Stomach (tissue), 9 donors: Measurements from ENCODE around the gene TC2N. TPM values are rescaled to one million over a fixed set of nuclear protein-coding genes. Genes with fewer than 3 reads are reported as not detected.

Experiments used
- DNase-seq, 2 donors: peaks; one replicate each; pipeline versions ENCODE4 v3.0.0 to v3.0.0-alpha.2; 2013 to 2019
- H3K27ac ChIP-seq, 5 donors: fragments of 200-600 bp in 4 of 5; sonication (generic) in 4 of 5; one replicate each; pipeline ENCODE4 v1.5.1; 2013 to 2019; ENCODE audit warnings: mild to moderate bottlenecking in 1 of 5, moderate library complexity in 1 of 5
- H3K27me3 ChIP-seq, 3 donors: fragments of 200-600 bp; sonication (generic); one replicate each; pipeline ENCODE4 v1.5.1; 2017 to 2019; ENCODE audit warnings: mixed run types in 1 of 3
- H3K36me3 ChIP-seq, 4 donors: fragments of 200-600 bp; sonication (generic); 1 replicate in 3 of 4; 2 replicates in 1 of 4; pipeline ENCODE4 v1.5.1; 2016 to 2019
- H3K4me1 ChIP-seq, 4 donors: fragments of 200-600 bp; sonication (generic); one replicate each; pipeline ENCODE4 v1.5.1; 2016 to 2019
- H3K4me3 ChIP-seq, 4 donors: fragments of 200-600 bp; sonication (generic) in 3 of 4; one replicate each; pipeline ENCODE4 v1.5.1; 2016 to 2019; ENCODE audit warnings: mild to moderate bottlenecking in 1 of 4
- H3K9me3 ChIP-seq, 4 donors: fragments of 200-600 bp; sonication (generic); one replicate each; pipeline ENCODE4 v1.5.1; 2016 to 2019
- EP300 ChIP-seq: sonication (generic); formaldehyde crosslinking; IDR thresholded peaks from one replicate; pipeline ENCODE4 v1.6.1; 2017; ENCODE audit warnings: antibody characterized with exemption
- POLR2A ChIP-seq, 4 donors: fragments of 450-650 bp; IDR thresholded peaks; one replicate each; pipeline ENCODE4 v1.6.1; 2016; ENCODE audit warnings: antibody characterized with exemption in 4 of 4, control low read depth in 2 of 4, mild to moderate bottlenecking in 1 of 4, moderate library complexity in 1 of 4
- POLR2AphosphoS5 ChIP-seq, 3 donors: sonication (generic); formaldehyde crosslinking; IDR thresholded peaks; one replicate each; pipeline ENCODE4 v1.6.1; 2016; ENCODE audit warnings: antibody characterized with exemption in 3 of 3
- WGBS, 5 donors: extraction: QIAGEN DNeasy Blood & Tissue Kit in 3 of 5; methylation state at CpG; one replicate each; pipeline versions ENCODE4 v1.1.5 to v1.1.7; 2013 to 2018; 5-methylcytosine and 5-hydroxymethylcytosine counted together
- intact Hi-C: fragments of 100-400 bp; cut with DNase I; formaldehyde crosslinking; loops from one replicate; pipeline ENCODE4 v1.15.1; 2023; ENCODE audit warnings: low total_unique reads
- polyA plus RNA-seq, 3 donors: library from polyadenylated mRNA; stranded (reverse); fragments of 200-250 nt; gene quantifications; one replicate each; pipeline ENCODE4 v1.2.3, GENCODE V29; 2013
- total RNA-seq, 5 donors: library from RNA; depleted of rRNA; stranded (reverse); fragments of >200 nt; gene quantifications; one replicate each; pipeline versions ENCODE4 v1.1.0 to v1.2.3, GENCODE V29; 2014 to 2016
- TF ChIP-seq, protein P1 (sequence below), 7 experiments: fragments of 450-650 bp in 4 of 7; fragments of 200-600 bp in 3 of 7; sonication (generic) in 3 of 7; IDR thresholded peaks; one replicate each; pipeline ENCODE4 v1.5.1; 2016 to 2019; ENCODE audit warnings: antibody characterized with exemption in 7 of 7, control low read depth in 2 of 7, mild to moderate bottlenecking in 1 of 7
- donor health status: healthy with polysubstance abuse.
- donor health status: Bipolar disorder and iron deficiency.
- donor health status: healthy.

The TC2N gene
- total and polyA plus RNA-seq, 8 donors = 15.6 to 162 (median 70.1) TPM

DNA sequence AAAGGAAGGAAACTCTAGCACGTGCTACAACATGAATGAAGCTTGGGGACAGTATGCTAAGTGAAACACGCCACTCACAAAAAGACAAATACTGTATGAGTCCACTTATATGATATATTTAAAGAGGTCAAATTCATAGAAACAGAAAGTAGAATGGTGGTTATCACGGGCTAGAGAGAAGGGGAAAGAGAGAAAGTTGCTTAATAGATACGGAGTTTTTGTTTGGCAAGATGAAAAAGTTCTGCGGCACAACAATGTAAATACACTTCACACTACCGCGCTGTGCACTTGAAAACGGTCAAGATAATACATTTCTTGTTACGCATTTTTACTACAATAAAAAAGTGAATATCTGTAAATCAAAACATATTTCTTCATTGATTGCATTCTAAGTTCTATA lies 42.9 kb upstream of the TC2N start:
- WGBS, 5 donors = 48 to 69% (median 59%) methylated on average over 9 of the region's 9 CpGs
- TF ChIP-seq, protein P1, sequence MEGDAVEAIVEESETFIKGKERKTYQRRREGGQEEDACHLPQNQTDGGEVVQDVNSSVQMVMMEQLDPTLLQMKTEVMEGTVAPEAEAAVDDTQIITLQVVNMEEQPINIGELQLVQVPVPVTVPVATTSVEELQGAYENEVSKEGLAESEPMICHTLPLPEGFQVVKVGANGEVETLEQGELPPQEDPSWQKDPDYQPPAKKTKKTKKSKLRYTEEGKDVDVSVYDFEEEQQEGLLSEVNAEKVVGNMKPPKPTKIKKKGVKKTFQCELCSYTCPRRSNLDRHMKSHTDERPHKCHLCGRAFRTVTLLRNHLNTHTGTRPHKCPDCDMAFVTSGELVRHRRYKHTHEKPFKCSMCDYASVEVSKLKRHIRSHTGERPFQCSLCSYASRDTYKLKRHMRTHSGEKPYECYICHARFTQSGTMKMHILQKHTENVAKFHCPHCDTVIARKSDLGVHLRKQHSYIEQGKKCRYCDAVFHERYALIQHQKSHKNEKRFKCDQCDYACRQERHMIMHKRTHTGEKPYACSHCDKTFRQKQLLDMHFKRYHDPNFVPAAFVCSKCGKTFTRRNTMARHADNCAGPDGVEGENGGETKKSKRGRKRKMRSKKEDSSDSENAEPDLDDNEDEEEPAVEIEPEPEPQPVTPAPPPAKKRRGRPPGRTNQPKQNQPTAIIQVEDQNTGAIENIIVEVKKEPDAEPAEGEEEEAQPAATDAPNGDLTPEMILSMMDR (IDR thresholded peaks at IDR 0.05) = no peak
- TF ChIP-seq POLR2AphosphoS5 (IDR thresholded peaks at IDR 0.05) = no peak
- Histone ChIP-seq H3K27me3 (no peaks in the 10 kb centered on the region), H3K4me3 (no peak overlapping the region), H3K36me3 (no peaks in the 10 kb centered on the region), H3K9me3 (no peaks in the 10 kb centered on the region), H3K4me1 (peaks cover 0 to 35% (median 16%) of the 10 kb centered on the region in 4 donors), H3K27ac (no peak overlapping the region)
- no peak for DNase-seq
- intact Hi-C loops = loop anchor here (10.0 kb wide), 1 partner anchor 255 kb away; no protein-coding TSS in a partner anchor

DNA sequence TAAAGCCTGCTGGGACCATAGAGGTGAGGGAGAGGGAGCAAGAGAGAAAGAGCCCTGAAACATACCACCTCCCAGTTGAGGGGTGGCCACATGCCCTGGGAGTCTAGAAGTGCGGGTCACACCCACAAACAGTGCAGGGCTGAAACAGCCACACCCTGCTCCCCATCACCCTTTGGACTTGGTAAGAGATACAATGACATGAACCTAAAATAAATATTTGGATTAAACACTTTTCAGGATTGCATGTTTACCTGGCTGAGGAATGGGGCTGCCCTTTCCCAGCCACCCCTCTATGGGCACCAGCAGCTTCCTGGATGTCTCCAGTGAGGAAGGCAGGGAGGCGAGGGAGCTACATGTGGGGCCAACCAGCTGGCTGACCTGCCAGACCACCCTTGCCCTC lies 39.0 kb upstream of the TC2N start:
- Histone ChIP-seq H3K9me3 (no peaks in the 10 kb centered on the region), H3K27ac (peak overlapping the region in 1 of 5 donors; percentile 44), H3K4me1 (peaks cover 7 to 52% (median 25%) of the 10 kb centered on the region in 4 donors), H3K4me3 (no peak overlapping the region), H3K36me3 (no peaks in the 10 kb centered on the region), H3K27me3 (no peaks in the 10 kb centered on the region)
- intact Hi-C loops = no loop called here
- 58 to 71% (median 65%) methylated on average over 2 of the region's 2 CpGs for WGBS, 5 donors
- peak in 1 of 3 donors; percentile 8 for TF ChIP-seq POLR2AphosphoS5 (IDR thresholded peaks at IDR 0.05)
- TF ChIP-seq, protein P1 (IDR thresholded peaks at IDR 0.05) = no peak
- DNase-seq = peak; percentile 14 to 38

DNA sequence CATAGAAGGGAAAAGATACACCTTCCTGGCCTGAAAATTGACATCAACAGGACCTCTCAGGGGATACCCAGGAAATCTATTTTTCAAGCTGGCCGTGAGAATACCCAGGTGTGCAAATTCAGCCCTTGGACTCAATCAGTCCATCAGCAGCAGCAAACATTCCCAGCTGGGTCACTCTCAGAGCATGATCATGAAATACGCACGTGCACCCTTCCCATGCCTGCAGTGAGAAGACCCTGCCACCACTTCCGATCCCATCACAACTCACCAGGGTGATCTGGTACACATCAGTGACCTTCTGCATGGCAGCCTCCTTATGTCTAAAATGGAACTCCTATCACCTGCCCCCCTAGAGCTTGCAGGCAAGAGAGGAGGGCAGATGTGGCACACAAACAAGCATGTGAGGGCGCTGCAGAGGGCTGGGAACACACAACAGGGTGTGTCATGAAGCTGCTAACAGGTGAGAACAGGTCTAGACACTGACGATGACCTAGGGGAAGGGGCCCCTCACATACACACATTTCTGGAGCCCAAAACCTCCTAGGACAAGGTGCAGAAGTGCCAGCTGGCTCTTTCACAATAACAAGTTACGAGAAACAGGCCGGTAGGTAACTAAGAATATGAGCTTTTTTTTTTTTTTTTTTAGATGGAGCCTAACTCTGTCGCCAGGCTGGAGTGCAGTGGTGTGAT lies 37.8 kb upstream of the TC2N start:
- intact Hi-C loops = no loop called here
- Histone ChIP-seq H3K9me3 (no peaks in the 10 kb centered on the region), H3K27me3 (no peaks in the 10 kb centered on the region), H3K36me3 (no peaks in the 10 kb centered on the region), H3K4me1 (peaks cover 15 to 54% (median 29%) of the 10 kb centered on the region in 4 donors), H3K27ac (no peak overlapping the region), H3K4me3 (no peak overlapping the region)
- no peak for TF ChIP-seq EP300
- TF ChIP-seq POLR2AphosphoS5 (IDR thresholded peaks at IDR 0.05) = no peak
- TF ChIP-seq POLR2A (IDR thresholded peaks at IDR 0.05) = no peak
- TF ChIP-seq, protein P1 (IDR thresholded peaks at IDR 0.05) = no peak
- peak in 1 of 2 donors; percentile 71 for DNase-seq
- 81 to 88% (median 83%) methylated on average over 7 to 9 of the region's 9 CpGs for whole genome bisulfite sequencing, 5 donors

DNA sequence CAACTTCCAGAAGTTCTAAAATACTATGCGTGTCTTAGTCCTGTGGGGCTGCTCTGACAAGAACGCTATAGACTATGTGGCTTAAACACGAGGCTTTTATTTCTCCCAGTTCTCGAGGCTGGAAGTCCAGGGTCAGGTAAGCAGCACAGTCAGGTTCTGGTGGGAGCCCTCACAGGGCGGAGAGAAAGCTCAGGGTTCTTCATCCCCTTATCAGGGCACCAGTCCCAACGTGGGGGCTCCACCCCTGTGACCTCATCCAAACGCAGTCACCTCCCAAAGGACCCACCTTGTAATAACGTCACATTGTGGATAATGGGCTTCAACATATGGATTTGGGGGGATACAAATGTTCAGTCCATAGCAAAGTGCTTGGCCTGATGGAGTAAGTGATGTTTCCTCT lies 37.1 kb upstream of the TC2N start:
- TF ChIP-seq EP300 (no peak), POLR2AphosphoS5 (IDR thresholded peaks at IDR 0.05) (no peak), POLR2A (IDR thresholded peaks at IDR 0.05) (no peak)
- TF ChIP-seq, protein P1 (IDR thresholded peaks at IDR 0.05) = no peak
- Histone ChIP-seq H3K9me3 (no peaks in the 10 kb centered on the region), H3K27ac (peak overlapping the region in 1 of 5 donors; percentile 81), H3K36me3 (no peaks in the 10 kb centered on the region), H3K4me3 (no peak overlapping the region), H3K4me1 (peaks cover 19 to 57% (median 36%) of the 10 kb centered on the region in 4 donors), H3K27me3 (no peaks in the 10 kb centered on the region)
- DNase-seq = peak in 1 of 2 donors; percentile 12
- WGBS, 5 donors = 77 to 85% (median 81%) methylated on average over 6 to 8 of the region's 8 CpGs
- intact Hi-C loops = no loop called here
